WTC11 (cell line): ENCODE data around the gene NLRP4.

Experiments
- SMAD3 ChIP-seq: sonication (generic); formaldehyde crosslinking; IDR thresholded peaks from 2 replicates; pipeline ENCODE4 v1.8.0; 2022; ENCODE audit warnings: missing genetic modification reagents, mild to moderate bottlenecking, borderline replicate concordance
- TF ChIP-seq, protein P1 (sequence below): fragments of 200-600 bp; IDR thresholded peaks from 2 replicates; pipeline ENCODE4 v1.8.0; 2022; ENCODE audit warnings: antibody characterized with exemption

DNA sequence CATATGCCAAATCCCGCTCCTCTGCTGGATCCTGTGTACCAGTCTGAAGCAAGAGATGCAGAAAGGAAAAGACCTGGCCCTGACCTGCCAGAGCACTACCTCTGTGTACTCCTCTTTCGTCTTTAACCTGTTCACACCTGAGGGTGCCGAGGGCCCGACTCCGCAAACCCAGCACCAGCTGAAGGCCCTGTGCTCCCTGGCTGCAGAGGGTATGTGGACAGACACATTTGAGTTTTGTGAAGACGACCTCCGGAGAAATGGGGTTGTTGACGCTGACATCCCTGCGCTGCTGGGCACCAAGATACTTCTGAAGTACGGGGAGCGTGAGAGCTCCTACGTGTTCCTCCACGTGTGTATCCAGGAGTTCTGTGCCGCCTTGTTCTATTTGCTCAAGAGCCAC is 22.1 kb downstream of the NLRP4 start:
- TF ChIP-seq, protein P1, sequence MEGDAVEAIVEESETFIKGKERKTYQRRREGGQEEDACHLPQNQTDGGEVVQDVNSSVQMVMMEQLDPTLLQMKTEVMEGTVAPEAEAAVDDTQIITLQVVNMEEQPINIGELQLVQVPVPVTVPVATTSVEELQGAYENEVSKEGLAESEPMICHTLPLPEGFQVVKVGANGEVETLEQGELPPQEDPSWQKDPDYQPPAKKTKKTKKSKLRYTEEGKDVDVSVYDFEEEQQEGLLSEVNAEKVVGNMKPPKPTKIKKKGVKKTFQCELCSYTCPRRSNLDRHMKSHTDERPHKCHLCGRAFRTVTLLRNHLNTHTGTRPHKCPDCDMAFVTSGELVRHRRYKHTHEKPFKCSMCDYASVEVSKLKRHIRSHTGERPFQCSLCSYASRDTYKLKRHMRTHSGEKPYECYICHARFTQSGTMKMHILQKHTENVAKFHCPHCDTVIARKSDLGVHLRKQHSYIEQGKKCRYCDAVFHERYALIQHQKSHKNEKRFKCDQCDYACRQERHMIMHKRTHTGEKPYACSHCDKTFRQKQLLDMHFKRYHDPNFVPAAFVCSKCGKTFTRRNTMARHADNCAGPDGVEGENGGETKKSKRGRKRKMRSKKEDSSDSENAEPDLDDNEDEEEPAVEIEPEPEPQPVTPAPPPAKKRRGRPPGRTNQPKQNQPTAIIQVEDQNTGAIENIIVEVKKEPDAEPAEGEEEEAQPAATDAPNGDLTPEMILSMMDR: no peak
- no peak for TF ChIP-seq SMAD3
